ENCODE data around the gene NCLN.
"Not testable (repeated sequence)": the region's sequence is repeated elsewhere in the genome, so short reads cannot be mapped to it uniquely, and the experiment has no call there.

Gene NCLN

GRCh38 chr19:3198901-3199700 is 13.4 kb downstream of the NCLN start:
- DNase-seq (ENCODE audit: low read depth, low spot score) = no peak

DNA sequence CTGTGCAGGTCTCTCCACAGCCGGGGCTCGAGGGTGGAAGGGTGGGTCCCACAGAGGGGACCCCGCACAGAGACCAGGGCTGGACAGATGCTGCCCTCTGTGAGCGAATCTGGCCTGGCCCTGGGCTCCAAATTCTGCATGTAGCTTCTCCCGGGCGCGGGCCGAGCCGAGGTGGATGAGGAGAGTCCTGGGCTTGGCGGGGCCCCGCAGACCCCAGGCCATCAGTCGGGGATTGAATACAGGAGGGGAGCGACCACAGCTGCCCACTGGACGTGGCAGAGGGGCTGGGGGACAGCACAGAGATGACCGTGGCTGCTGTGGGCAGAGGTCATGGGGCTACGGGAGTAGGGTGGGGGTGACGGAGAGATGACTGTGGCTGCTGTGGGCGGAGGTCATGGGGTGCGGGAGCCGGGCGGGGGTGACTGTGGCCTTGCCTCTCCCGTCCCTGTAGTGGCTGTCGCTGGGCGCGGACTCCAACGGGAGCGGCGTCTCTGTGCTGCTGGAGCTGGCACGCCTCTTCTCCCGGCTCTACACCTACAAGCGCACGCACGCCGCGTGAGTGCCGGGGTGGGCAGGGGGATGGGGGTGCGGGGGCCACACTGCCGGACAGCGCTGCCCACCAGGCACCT is 15.5 kb downstream of the NCLN start:
- DNase-seq (ENCODE audit: low read depth, low spot score) = no peak

DNA sequence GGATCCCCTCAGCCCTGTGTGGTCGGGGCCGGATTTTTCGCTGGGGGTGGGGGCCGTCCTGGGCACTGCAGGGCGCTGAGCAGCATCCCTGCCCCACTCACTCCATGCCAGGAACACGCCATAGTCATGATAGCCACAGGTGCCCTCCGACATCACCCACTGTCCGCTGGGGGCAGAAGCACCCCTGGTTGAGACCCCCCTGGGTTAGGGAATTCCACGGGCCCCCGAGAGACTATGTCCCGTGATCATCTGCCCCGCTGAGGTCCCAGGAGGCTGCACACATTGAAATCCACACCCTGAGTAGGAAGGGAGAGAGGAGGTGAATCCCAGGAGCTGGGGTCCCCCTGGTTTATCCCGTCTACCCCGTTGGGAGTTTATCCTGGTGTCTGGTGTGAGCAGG is 16.2 kb downstream of the NCLN start:
- DNase-seq (ENCODE audit: low read depth, low spot score) = no peak

GRCh38 chr19:3202346-3202745 is 16.6 kb downstream of the NCLN start:
- no peak for DNase-seq (ENCODE audit: low read depth, low spot score)

DNA sequence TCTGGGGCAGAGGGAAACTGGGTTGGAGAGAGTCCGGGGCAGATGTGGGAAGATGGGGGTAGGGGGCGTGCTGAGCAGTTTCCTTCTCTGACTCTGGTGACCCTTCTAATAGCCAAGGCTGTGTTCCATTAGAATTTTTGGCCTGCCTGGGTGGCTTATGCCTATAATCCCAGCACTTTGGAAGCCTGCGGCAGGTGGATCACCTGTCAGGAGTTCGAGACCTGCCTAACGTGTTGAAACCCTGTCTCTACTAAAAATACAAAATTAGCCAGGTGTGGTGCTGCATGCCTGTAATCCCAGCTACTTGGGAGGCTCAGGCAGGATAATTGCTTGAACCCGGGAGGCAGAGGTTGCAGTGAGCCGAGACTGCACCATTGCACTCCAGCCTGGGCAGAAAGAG is 17.2 kb downstream of the NCLN start:
- not testable (repeated sequence) for DNase-seq (ENCODE audit: low read depth, low spot score)

DNA sequence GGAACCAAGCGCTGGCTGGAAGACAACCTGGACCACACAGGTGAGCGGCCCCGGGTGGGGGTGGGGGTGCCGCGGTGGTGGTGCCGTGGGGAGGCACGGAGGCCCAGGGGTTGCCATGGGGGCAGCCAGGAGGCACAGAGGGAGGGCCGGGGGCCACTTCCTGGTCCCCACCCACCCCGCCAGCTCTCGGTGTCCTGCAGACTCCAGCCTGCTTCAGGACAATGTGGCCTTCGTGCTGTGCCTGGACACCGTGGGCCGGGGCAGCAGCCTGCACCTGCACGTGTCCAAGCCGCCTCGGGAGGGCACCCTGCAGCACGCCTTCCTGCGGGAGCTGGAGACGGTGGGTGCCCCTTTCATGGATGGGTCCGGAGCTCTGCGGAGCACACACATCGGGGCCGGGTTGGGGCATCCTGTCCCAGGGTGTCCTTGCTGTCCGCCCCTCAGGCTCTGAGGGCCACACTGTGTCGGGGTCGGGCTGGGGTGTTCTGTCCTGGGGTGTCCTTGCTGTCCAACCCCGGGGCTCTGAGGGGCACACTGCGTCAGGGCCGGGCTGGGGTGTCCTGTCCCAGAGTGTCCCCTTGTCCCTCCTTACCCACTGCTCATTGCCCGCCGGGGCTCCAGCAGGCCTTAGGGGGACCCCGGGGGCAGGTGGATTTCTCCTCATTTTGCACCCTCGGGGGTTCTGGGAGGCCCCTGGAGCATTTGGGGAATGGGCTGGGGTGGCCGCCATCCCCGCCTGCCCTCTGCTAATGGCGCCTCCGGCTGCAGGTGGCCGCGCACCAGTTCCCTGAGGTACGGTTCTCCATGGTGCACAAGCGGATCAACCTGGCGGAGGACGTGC is 18.3 kb downstream of the NCLN start:
- no peak for DNase-seq (ENCODE audit: low read depth, low spot score)

DNA sequence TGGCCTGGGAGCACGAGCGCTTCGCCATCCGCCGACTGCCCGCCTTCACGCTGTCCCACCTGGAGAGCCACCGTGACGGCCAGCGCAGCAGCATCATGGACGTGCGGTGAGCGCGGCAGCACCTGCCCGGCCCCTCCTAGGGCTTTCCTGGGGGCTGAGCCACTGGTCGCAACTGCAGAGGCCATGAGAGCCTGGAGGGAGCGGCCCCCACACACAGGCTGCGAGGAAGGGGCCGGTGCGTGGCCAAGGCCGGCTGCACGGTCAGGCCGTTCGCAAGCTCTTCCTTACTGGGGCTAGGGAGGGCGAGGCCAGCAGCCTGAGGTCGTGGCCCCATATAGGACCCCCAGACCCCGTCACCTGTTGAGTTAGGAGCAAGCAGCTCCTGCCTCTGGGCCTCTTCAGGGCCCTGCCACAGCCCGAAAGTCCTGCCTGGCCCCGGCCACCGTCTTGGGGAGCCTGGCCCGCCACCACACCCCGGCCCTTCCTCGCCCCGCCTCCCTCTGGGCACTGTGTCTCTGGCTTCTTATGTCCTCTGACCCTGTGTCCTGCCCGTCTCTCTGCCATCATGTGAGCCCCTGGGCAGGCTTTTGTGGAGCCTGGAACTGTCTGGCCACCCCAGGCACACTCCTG is 19.0 kb downstream of the NCLN start:
- no peak for DNase-seq (ENCODE audit: low read depth, low spot score)

DNA sequence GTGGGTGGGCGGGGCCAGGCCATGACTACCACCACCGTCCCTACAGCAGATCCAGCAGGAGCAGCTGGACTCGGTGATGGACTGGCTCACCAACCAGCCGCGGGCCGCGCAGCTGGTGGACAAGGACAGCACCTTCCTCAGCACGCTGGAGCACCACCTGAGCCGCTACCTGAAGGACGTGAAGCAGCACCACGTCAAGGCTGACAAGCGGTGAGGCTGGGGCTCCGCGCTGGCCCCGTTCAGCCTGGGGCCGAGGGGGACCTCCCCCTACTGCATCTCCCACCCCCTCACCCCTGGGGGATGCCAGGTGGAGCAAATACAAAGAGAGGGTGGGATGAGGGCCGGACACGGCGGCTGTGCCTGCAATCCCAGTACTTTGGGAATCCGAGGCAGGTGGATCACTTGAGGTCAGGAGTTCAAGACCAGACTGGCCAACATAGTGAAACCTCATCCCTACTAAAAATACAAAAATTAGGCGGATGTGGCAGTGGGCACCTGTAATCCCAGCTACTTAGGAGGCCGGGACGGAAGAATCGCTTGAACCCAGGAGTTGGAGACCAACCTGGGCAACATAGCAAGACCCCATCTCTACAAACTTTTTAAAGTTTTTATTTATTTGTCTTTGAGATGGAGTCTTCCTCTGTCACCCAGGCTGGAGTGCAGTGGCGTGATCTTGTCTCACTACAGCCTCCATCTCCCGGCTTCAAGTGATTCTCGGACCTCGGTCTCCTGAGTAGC is 20.7 kb downstream of the NCLN start:
- DNase-seq (ENCODE audit: low read depth, low spot score) = no peak

- no peak for DNase-seq (ENCODE audit: low read depth, low spot score)
Observed at GRCh38 chr19:3207461-3208242, 21.9 kb downstream of the NCLN start.

- no peak for DNase-seq (ENCODE audit: low read depth, low spot score)
Observed at GRCh38 chr19:3208317-3209207, 22.8 kb downstream of the NCLN start.

DNA sequence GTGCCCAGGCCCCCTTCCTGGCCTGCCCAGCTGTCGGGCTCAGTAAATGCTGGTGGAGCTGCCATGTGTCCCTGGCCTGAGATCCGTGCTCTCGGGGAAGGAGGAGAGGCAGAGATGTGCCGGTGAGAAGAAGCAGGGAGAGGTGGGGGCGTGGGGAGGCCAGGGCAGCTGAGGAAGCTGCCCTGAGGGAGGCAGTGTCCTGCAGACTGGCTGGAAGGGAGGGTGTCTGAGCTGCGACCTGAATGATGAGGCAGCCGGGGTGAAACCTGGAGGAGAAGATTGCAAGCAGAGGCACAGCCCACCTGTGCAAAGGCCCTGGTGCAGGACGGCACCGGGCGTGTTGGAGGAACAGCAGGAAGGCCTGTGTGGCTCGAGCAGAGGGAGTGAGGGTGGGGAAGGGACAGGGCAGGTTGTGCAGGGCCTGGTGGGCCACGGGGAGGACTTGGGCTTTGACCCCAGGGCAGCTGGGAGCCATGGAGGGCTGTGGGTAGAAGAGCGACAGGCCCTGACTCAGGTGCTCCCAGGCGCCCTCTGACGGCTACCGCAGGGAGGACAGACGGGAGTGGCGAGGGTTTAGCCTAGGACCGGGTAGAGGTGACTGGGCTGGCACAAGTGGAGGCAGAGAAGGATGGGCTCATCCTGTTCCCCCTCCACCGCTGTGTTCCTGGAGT is 24.8 kb downstream of the NCLN start:
- peak; percentile 50 for DNase-seq (ENCODE audit: low read depth, low spot score)

DNA sequence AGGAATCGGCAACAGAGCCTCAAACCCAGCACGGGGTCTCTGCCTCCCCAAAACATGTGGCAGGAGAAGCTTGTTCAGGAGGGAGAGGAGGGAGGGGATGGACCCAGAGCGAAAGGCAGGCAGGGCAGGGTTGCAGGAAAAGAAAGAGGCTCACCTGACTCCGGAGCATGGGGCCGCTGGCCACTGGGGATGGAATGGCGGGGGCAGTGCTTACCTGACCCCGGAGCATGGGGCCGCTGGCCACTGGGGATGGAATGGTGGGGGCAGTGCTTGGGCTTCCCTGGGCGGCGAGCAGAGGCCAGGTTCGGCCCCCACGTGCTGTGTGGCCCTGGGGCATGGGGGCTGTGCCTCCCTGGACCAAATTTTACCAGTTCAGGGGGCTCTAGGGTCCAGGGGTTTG is 25.5 kb downstream of the NCLN start:
- DNase-seq (ENCODE audit: low read depth, low spot score) = no peak

DNA sequence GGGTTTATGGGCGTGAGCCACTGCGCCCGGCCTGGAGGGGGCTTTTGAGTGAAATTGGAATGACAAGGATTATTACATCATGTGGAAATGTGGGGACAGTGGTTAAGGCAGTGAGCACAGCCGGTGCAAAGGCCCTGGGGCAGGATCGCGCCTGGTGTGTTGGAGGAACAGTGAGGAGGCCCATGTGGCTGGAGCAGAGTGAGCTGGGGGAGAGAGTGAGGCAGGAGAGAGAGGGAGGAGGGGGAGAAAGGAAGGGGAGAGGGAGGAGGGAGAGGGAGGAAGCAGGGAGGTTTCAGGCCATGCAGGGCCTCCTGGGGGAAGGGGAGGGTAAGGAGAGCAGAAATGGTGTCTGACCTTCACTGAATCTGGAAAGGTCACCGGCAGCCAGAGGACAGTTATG is 27.4 kb downstream of the NCLN start:
- no peak for DNase-seq (ENCODE audit: low read depth, low spot score)

- no peak for DNase-seq (ENCODE audit: low read depth, low spot score)
Observed at GRCh38 chr19:3216874-3217273, 31.1 kb downstream of the NCLN start.

DNA sequence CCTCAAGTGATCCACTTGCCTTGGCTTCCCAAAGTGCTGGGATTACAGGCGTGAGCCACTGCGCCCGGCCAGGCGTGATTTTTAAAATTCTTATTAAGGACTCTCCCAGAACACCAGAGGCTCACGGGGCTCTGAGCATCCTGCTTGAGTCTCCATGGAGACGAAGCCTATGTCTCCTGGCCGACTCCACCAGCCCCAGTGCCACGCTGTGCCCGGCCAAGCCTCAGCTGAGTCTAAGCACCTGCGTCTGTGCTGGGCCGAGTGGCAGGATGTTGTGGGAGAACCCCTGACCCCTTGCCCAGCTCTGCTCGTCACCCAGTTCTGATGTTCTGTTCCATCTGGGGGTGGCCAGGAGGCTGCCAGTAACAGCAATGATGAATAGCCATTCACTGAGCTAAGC is 34.8 kb downstream of the NCLN start:
- no peak for DNase-seq (ENCODE audit: low read depth, low spot score)

DNA sequence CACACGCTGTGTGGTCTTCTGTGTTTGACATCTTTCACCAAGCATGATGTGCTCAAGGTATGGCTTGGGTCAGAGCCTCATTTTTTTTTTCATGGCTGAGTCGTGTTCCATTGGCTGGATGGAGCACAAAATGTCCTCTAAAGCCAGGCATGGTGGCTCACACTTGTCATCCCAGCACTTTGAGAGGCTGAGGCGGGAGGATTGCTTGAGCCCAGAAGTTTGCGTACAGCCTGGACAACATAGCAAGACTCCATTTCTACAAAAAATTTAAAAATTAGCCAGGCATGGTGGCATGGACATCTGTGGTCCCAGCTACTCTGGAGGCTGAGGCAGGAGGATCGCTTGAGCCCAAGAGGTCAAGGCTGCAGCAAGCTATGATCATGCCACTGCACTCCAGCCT is 35.8 kb downstream of the NCLN start:
- DNase-seq (ENCODE audit: low read depth, low spot score) = not testable (repeated sequence)

GRCh38 chr19:3222709-3223108 is 37.0 kb downstream of the NCLN start:
- no peak for DNase-seq (ENCODE audit: low read depth, low spot score)

- DNase-seq (ENCODE audit: low read depth, low spot score) = peak; percentile 14
Observed at GRCh38 chr19:3224346-3225168, 38.8 kb downstream of the NCLN start, which contains the start of gene CELF5. TSS of gene CELF5 (plus strand) at chr19:3224661. CDS start at chr19:3224740, 79 bp downstream.

Measured in activated naive CD8-positive, alpha-beta T cell treated with anti-CD3 and anti-CD28 coated beads, Interleukin-2, amount 50 U/mL, for 16 hours (primary cell).